ENCODE measurements around the gene SRSF11. TPM values are rescaled to one million over a fixed set of nuclear protein-coding genes. Genes with fewer than 3 reads are reported as not detected.
"Not testable (repeated sequence)": the region's sequence is repeated elsewhere in the genome, so short reads cannot be mapped to it uniquely, and the experiment has no call there.

SRSF11 gene, protein sequence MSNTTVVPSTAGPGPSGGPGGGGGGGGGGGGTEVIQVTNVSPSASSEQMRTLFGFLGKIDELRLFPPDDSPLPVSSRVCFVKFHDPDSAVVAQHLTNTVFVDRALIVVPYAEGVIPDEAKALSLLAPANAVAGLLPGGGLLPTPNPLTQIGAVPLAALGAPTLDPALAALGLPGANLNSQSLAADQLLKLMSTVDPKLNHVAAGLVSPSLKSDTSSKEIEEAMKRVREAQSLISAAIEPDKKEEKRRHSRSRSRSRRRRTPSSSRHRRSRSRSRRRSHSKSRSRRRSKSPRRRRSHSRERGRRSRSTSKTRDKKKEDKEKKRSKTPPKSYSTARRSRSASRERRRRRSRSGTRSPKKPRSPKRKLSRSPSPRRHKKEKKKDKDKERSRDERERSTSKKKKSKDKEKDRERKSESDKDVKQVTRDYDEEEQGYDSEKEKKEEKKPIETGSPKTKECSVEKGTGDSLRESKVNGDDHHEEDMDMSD
- 100 to 1,000 TPM; 196 to 232 TPM for total RNA-seq
- polyA plus RNA-seq: 100 to 1,000 TPM in 1 of 2 donors, 10 to 100 TPM in 1; 39.2 to 371 TPM
- long read RNA-seq, donor 1, full-length matches to known transcripts: 6 of 160 reads
- long read RNA-seq, donor 1, partial matches to known transcripts: 110 of 160 reads
- long read RNA-seq, donor 1, other reads (novel, unspliced or antisense): 44 of 160 reads
- long read RNA-seq, donor 2, partial matches to known transcripts: 56 of 91 reads
- long read RNA-seq, donor 2, other reads (novel, unspliced or antisense): 28 of 91 reads

DNA sequence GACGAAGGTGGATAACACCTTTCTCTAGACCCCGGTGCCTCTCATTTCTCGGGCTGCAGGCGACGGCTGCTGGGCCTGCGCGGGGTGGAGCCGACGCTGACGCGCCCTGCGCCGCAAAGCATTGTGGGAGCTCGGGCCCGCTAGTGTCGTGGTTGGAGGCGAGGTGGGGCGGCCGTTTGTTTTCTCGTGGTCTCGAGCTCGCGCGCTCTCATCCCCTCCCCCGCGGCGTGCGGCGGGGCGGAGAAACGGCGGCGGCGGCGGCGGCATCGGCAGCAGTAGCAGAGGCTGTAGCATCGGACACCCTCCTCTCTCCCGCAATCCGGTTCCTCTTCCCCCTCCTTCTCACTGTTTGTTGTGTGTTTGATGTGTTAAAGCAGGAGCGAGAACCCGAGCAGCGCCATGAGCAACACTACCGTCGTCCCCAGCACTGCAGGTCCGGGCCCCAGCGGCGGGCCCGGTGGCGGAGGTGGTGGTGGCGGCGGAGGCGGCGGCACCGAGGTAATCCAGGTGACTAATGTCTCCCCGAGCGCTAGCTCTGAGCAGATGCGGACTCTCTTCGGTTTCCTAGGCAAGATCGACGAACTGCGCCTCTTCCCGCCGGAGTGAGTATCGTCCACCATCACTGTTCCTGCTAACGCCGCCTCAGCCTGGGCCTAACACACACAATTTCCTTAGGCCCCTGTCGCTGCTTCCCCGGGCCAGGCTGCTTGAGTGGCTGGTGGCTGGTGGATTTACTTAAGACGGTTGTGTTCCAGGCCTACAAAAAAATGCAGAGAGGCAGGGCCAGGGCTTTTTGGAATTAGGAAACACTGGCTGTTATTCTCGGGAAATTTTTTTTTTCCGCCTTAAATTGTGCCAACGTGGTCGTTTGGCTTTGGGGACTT, at the start of gene SRSF11:
Gene SRSF11 (plus strand): TSS at position 143 of the 884 bp plus-strand sequence. CDS start 257 bp downstream, at position 400.
- intact Hi-C loops (cut with DNase I): loop anchor here in 1 of 2 donors (5.0 kb wide), 1 partner anchor 131 kb away; the partner anchor contains the start of gene ANKRD13C
- H3K9me3 ChIP-seq (ENCODE audit: control insufficient read depth, low read length): no peaks in the 10 kb centered on the region
- peak; percentile 98 to 99 for DNase-seq
- peaks cover 4% of the 10 kb centered on the region in 2 donors for H3K4me1 ChIP-seq (ENCODE audit: control insufficient read depth in 1 of 2, insufficient read depth in 2 of 2, low read length in 2 of 2)
- no peaks in the 10 kb centered on the region for H3K27me3 ChIP-seq (ENCODE audit: control insufficient read depth in 1 of 2, insufficient read depth in 2 of 2, low read length in 1 of 2)
- peak; percentile 100 for ATAC-seq (ENCODE audit: low FRiP score)
- 0 to 1% methylated on average over 55 to 74 of the region's 74 CpGs for WGBS, 2 donors
- H3K4me3 ChIP-seq (ENCODE audit: low read length in 2 of 2): peak within 1 kb of the TSS; percentile 71 to 82
- no peaks in the 10 kb centered on the region for H3K36me3 ChIP-seq (ENCODE audit: control insufficient read depth in 1 of 2, insufficient read depth in 2 of 2, low read length in 1 of 2)
- peak within 1 kb of the TSS; percentile 90 to 94 for H3K27ac ChIP-seq (ENCODE audit: low read depth in 1 of 2, low read length in 2 of 2)

DNA sequence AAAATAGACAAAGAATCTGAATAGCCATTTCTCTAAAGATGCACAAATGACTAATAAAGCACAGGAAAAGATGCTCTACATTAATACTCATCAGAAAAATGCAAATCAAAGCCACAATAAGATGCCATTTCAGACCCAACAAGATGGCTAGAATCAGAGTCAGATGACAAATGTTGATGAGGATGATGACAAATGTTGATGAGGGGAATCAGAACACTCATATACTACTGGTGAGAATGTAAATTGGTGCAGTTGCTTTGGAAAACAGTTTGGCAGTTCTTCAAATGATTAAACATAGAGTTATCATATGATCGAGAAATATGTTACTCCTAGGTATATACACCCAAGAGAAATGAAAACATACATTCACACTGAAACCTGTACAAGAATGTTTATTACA, 49.7 kb upstream of the SRSF11 start:
- no peaks in the 10 kb centered on the region for H3K4me1 ChIP-seq (ENCODE audit: control insufficient read depth in 1 of 2, insufficient read depth in 2 of 2, low read length in 2 of 2)
- no peak overlapping the region for H3K4me3 ChIP-seq (ENCODE audit: low read length in 2 of 2)
- H3K27me3 ChIP-seq (ENCODE audit: control insufficient read depth in 1 of 2, insufficient read depth in 2 of 2, low read length in 1 of 2): no peaks in the 10 kb centered on the region
- H3K9me3 ChIP-seq (ENCODE audit: control insufficient read depth, low read length): no peaks in the 10 kb centered on the region
- no peak overlapping the region for H3K27ac ChIP-seq (ENCODE audit: low read depth in 1 of 2, low read length in 2 of 2)
- peaks cover 0 to 3% of the 10 kb centered on the region in 2 donors for H3K36me3 ChIP-seq (ENCODE audit: control insufficient read depth in 1 of 2, insufficient read depth in 2 of 2, low read length in 1 of 2)
- no peak for ATAC-seq (ENCODE audit: low FRiP score)
- 87 to 95% methylated on average over 1 of the region's 1 CpG for WGBS, 2 donors
- intact Hi-C loops (cut with DNase I): no loop called here
- no peak for DNase-seq

DNA sequence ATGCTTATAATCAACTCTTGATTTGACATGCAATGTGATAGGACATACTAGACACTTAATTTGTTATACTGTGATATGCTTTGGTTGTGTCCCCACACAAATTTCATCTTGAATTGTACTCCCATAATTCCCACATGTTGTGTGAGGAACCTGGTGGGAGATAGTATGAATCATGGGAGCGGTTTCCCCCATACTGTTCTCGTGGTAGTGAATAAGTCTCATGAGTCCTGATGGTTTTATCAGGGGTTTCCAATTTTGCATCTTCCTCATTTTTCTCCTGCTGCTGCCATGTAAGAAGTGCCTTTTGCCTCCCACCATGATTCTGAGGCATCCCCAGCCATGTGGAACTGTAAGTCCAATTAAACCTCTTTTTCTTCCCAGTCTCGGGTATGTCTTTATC, 36.0 kb upstream of the SRSF11 start:
- H3K27ac ChIP-seq (ENCODE audit: low read depth in 1 of 2, low read length in 2 of 2); H3K9me3 ChIP-seq (ENCODE audit: control insufficient read depth, low read length); intact Hi-C loops (cut with DNase I); H3K4me3 ChIP-seq (ENCODE audit: low read length in 2 of 2); H3K36me3 ChIP-seq (ENCODE audit: control insufficient read depth in 1 of 2, insufficient read depth in 2 of 2, low read length in 1 of 2); H3K4me1 ChIP-seq (ENCODE audit: control insufficient read depth in 1 of 2, insufficient read depth in 2 of 2, low read length in 2 of 2); ATAC-seq (ENCODE audit: low FRiP score); H3K27me3 ChIP-seq (ENCODE audit: control insufficient read depth in 1 of 2, insufficient read depth in 2 of 2, low read length in 1 of 2); DNase-seq: not testable (repeated sequence)
- WGBS, 2 donors: 94 to 96% methylated on average over 3 of the region's 3 CpGs

DNA sequence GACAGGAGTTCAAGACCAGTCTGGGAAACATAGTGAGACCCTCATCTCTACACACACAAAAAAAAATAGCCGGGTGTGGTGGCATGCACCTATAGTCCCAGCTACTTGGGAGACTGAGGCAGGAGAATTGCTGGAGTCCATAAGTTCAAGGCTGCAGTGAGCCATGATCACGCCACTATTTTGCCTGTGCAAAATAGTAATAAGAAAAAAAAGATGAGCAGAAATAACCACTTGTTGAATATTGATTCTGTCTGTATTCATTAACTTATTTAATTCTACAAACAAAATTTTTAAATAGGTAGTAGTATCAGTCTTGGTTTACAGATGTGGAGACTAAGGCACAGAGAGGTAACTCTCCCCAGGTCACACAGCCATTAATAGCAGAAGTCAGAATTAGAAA, 32.7 kb upstream of the SRSF11 start:
- H3K36me3 ChIP-seq (ENCODE audit: control insufficient read depth in 1 of 2, insufficient read depth in 2 of 2, low read length in 1 of 2): no peaks in the 10 kb centered on the region
- intact Hi-C loops (cut with DNase I): no loop called here
- no peak overlapping the region for H3K27ac ChIP-seq (ENCODE audit: low read depth in 1 of 2, low read length in 2 of 2)
- no peaks in the 10 kb centered on the region for H3K4me1 ChIP-seq (ENCODE audit: control insufficient read depth in 1 of 2, insufficient read depth in 2 of 2, low read length in 2 of 2)
- no peaks in the 10 kb centered on the region for H3K27me3 ChIP-seq (ENCODE audit: control insufficient read depth in 1 of 2, insufficient read depth in 2 of 2, low read length in 1 of 2)
- H3K9me3 ChIP-seq (ENCODE audit: control insufficient read depth, low read length): no peaks in the 10 kb centered on the region
- ATAC-seq (ENCODE audit: low FRiP score): no peak
- DNase-seq: no peak
- WGBS, 2 donors: 96 to 98% methylated on average over 2 of the region's 2 CpGs
- H3K4me3 ChIP-seq (ENCODE audit: low read length in 2 of 2): no peak overlapping the region

DNA sequence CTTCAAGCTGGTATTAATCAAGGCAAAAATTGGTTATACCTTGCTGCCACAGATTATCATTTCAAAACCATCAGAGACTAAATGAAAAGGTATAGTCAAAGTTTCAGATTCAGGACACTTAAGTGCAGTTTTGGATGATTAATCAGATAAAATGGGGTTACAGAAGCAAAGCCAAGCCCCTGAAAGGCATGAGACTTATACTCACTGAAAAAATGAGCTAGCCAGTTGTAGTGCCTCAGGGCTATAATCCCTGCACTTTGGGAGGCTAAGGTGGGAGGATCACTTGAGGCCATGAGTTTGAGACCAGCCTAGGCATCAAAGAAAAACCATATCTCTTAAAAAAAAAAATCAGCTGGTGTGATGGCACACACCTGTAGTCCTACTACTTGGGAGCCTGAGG, 31.0 kb upstream of the SRSF11 start:
- Histone ChIP-seq H3K27ac (ENCODE audit: low read depth in 1 of 2, low read length in 2 of 2) (no peak overlapping the region), H3K4me1 (ENCODE audit: control insufficient read depth in 1 of 2, insufficient read depth in 2 of 2, low read length in 2 of 2) (no peaks in the 10 kb centered on the region), H3K9me3 (ENCODE audit: control insufficient read depth, low read length) (no peaks in the 10 kb centered on the region), H3K36me3 (ENCODE audit: control insufficient read depth in 1 of 2, insufficient read depth in 2 of 2, low read length in 1 of 2) (no peaks in the 10 kb centered on the region), H3K27me3 (ENCODE audit: control insufficient read depth in 1 of 2, insufficient read depth in 2 of 2, low read length in 1 of 2) (no peaks in the 10 kb centered on the region), H3K4me3 (ENCODE audit: low read length in 2 of 2) (no peak overlapping the region)
- DNase-seq: no peak
- ATAC-seq (ENCODE audit: low FRiP score): no peak
- intact Hi-C loops (cut with DNase I): no loop called here

DNA sequence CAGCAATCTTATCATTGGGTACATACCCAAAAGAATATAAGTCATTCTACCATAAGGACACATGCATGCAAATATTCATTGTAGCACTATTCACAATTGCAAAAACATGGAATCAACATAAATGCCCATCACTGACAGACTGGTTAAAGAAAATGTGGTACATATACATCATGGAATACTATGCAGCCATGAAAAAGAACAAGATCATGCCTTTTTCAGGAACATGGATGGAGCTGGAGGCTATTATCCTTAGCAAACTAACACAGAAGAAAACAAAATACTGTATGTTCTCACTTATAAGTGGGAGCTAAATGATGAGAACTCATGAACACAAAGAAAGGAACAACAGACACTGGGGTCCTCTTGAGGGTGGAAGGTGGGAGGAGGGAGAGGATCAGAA, 28.7 kb upstream of the SRSF11 start:
- H3K4me1 ChIP-seq (ENCODE audit: control insufficient read depth in 1 of 2, insufficient read depth in 2 of 2, low read length in 2 of 2); intact Hi-C loops (cut with DNase I); H3K27me3 ChIP-seq (ENCODE audit: control insufficient read depth in 1 of 2, insufficient read depth in 2 of 2, low read length in 1 of 2); H3K9me3 ChIP-seq (ENCODE audit: control insufficient read depth, low read length); H3K4me3 ChIP-seq (ENCODE audit: low read length in 2 of 2); H3K27ac ChIP-seq (ENCODE audit: low read depth in 1 of 2, low read length in 2 of 2); ATAC-seq (ENCODE audit: low FRiP score); DNase-seq; H3K36me3 ChIP-seq (ENCODE audit: control insufficient read depth in 1 of 2, insufficient read depth in 2 of 2, low read length in 1 of 2): not testable (repeated sequence)

DNA sequence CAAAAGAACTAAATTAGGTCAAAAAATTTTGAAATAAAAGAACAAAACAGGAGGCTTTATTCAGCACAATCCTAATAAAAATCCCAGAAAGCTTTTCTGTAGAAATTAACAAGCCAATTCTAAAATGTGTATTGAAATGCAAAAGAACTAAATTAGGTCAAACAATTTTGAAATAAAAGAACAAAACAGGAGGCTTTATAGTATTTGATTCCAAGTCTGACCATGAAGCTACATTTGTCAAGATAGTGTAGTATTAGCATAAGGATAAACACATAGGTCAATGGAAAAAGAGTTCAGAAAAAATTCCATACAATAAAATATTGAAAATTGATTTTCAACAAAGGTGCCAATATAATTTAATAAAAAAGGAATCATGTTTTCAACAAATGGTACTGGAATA, 26.6 kb upstream of the SRSF11 start:
- ATAC-seq (ENCODE audit: low FRiP score) (no peak), DNase-seq (no peak)
- Histone ChIP-seq H3K27me3 (ENCODE audit: control insufficient read depth in 1 of 2, insufficient read depth in 2 of 2, low read length in 1 of 2) (no peaks in the 10 kb centered on the region), H3K4me3 (ENCODE audit: low read length in 2 of 2) (no peak overlapping the region), H3K4me1 (ENCODE audit: control insufficient read depth in 1 of 2, insufficient read depth in 2 of 2, low read length in 2 of 2) (no peaks in the 10 kb centered on the region), H3K36me3 (ENCODE audit: control insufficient read depth in 1 of 2, insufficient read depth in 2 of 2, low read length in 1 of 2) (no peaks in the 10 kb centered on the region), H3K9me3 (ENCODE audit: control insufficient read depth, low read length) (no peaks in the 10 kb centered on the region), H3K27ac (ENCODE audit: low read depth in 1 of 2, low read length in 2 of 2) (no peak overlapping the region)
- intact Hi-C loops (cut with DNase I): no loop called here

DNA sequence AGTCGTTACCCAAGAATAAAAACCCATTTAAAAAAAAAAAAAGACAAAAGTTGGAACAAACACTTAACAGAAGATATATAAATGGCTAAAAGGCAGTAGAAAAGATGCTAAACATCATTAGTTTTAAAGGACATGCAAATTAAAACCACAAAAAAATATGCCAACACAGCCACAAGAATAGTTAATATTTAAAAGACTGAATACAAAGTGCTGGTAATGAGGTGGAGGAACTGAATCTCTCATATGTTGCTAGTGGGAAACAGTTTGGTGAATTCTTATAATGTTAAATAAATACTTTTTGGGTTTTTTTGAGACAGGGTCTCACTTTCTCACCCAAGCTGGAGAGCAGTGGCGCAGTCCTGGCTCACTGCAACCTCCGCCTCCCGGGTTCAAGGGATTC, 25.8 kb upstream of the SRSF11 start:
- 96% methylated on average over 4 of the region's 4 CpGs for WGBS, 2 donors
- no peak for DNase-seq

More for the DNA sequence above, 25.8 kb upstream of the SRSF11 start:
- no peak overlapping the region for H3K4me3 ChIP-seq (ENCODE audit: low read length in 2 of 2)
- intact Hi-C loops (cut with DNase I): no loop called here
- no peak overlapping the region for H3K27ac ChIP-seq (ENCODE audit: low read depth in 1 of 2, low read length in 2 of 2)
- no peaks in the 10 kb centered on the region for H3K4me1 ChIP-seq (ENCODE audit: control insufficient read depth in 1 of 2, insufficient read depth in 2 of 2, low read length in 2 of 2)
- no peaks in the 10 kb centered on the region for H3K9me3 ChIP-seq (ENCODE audit: control insufficient read depth, low read length)
- ATAC-seq (ENCODE audit: low FRiP score): no peak
- no peaks in the 10 kb centered on the region for H3K27me3 ChIP-seq (ENCODE audit: control insufficient read depth in 1 of 2, insufficient read depth in 2 of 2, low read length in 1 of 2)
- H3K36me3 ChIP-seq (ENCODE audit: control insufficient read depth in 1 of 2, insufficient read depth in 2 of 2, low read length in 1 of 2): no peaks in the 10 kb centered on the region
